ENCODE measurements around the gene PRKG1.
"Not testable (repeated sequence)": the region's sequence is repeated elsewhere in the genome, so short reads cannot be mapped to it uniquely, and the experiment has no call there.

PRKG1 gene

GRCh38 chr10:51170518-51171245 is 96.4 kb downstream of the PRKG1 start:
- DNase-seq (ENCODE audit: low read depth in 2 of 2): no peak

GRCh38 chr10:51171946-51172345 is 97.7 kb downstream of the PRKG1 start:
- DNase-seq (ENCODE audit: low read depth in 2 of 2): no peak

DNA sequence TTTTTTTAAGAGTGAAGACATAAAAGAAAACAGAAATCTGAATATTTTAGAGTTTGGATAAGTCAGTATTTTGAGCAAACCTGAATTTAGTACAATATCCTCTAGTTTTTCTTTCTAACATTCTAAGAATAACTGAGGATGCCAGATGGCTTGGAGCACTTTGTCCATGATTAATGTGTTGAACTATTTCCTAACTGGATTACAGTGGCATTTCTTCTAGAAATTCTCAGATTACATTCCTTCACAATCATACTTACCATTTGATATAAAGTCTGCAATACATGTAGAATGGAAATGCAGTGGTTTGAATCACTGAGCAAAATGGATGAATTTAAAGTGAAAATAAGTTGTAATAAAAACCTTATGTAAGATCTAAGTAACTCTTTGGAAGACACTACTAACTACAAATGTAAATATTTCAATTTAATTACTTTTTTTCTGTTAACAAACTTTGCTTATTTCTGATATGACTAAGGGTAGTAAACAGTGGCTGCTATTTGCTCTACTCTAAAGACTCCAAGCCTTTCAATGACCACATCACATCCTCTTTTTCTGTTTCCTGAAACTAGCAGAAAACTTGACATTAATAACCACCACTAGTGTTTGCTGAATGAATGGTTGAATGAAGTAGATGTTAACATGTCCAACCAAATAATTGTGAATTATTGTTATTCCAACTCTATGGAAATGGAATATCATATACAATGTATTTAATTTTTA is 102.8 kb downstream of the PRKG1 start:
- DNase-seq (ENCODE audit: low read depth in 2 of 2): no peak

GRCh38 chr10:51178634-51179033 is 104.3 kb downstream of the PRKG1 start:
- no peak for DNase-seq (ENCODE audit: low read depth in 2 of 2)

DNA sequence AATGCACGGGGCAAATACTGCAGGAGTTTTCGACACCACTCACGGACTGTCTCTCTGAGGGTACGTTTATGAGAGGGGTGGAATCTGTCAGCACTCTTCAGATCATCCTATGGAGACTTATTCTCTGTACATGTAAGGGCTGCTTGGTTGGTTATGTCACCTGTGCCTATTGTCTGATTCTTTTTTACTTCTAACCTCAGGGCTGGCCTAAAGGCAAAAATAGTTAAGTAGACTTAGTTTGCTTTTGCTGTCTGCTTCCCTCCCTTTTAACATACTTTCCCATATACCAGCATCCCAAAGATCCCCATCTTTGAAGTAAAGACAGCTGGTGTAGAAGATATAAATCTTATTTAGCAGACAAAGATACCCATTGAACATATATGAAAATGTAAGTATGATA is 105.9 kb downstream of the PRKG1 start:
- no peak for DNase-seq (ENCODE audit: low read depth in 2 of 2)

DNA sequence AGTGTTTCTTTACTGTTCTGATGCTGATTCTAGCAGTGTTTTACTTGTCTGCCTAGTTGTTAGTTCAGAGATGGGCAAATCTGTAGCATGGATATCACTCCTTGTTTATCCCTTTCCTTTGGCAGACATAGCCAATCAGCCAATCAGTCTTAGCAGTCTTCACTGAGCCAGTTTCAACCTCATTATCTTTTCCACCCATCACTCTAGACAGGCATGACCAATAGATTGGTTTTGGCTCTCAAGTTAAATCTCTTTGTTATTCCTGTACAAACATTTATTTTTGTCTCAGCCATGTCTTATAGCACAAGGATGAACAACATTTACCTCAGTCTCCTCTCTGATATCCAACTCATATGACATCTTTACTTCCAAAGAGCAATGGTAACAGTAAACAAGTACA is 109.5 kb downstream of the PRKG1 start:
- DNase-seq (ENCODE audit: low read depth in 2 of 2): no peak

DNA sequence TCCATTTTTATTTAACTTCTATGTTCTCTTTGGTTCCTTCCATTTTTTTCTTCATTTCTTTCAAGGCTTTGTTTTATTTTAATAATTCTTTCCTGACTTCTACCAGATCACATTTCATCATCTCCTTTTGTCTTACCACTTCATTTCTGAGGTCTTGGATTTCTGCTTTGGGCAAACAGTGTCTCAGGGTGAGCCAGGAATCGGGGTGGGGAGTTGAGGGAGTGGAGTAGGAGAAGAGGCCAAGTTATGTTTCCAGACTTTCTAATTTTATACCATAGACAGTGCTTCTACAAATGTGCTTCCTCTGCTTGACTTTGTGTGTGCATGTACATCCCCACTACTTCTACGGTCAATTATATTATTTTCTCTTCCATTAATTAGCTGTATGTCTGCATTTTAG is 112.1 kb downstream of the PRKG1 start:
- DNase-seq (ENCODE audit: low read depth in 2 of 2): no peak

- DNase-seq (ENCODE audit: low read depth in 2 of 2): no peak
These were observed 113.7 kb downstream of the PRKG1 start for GRCh38 chr10:51188008-51188407.

GRCh38 chr10:51188866-51189265 is 114.6 kb downstream of the PRKG1 start:
- no peak for DNase-seq (ENCODE audit: low read depth in 2 of 2)

GRCh38 chr10:51196508-51197175 is 122.4 kb downstream of the PRKG1 start:
- DNase-seq (ENCODE audit: low read depth in 2 of 2): no peak

DNA sequence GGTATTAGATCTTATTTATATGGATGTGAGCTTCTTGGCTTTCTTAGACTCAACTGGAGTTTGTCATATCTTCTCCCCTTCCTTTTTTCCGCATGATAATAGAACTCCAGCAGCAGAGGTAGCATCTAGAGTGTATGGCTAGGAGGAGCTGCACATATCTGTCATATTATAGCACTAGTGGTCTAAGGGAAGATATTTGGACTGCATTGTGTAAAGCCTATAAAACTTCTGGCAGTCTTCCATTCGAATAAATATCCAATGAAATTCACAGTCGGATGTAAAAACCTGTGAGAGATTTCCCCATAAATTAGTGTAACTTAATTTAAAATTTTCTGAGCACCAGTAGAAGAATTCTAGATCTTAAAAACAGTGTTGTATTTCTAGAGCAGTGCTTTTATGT is 123.9 kb downstream of the PRKG1 start:
- no peak for DNase-seq (ENCODE audit: low read depth in 2 of 2)

- DNase-seq (ENCODE audit: low read depth in 2 of 2): no peak
These were observed 127.7 kb downstream of the PRKG1 start for GRCh38 chr10:51201947-51202346.

GRCh38 chr10:51203359-51203758 is 129.1 kb downstream of the PRKG1 start:
- DNase-seq (ENCODE audit: low read depth in 2 of 2): no peak

DNA sequence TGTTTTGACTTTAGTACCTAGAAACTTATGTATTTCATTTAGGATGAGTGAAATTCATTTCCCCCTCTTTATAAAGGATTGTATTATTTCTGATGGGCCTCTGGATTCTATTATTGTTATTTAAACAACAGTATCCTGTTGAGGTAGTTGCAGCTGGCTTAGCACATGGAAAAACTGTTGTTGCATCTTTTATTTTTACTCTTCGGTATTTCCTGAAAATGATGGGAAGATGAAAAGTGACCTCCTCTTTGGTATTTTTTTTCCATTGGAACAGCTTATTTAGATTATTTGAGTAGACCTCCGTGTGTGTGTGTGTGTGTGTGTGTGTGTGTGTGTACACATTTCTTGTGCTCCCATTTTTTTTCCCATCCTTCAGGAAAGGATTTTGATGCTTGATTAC is 129.8 kb downstream of the PRKG1 start:
- no peak for DNase-seq (ENCODE audit: low read depth in 2 of 2)

- no peak for DNase-seq (ENCODE audit: low read depth in 2 of 2)
These were observed 130.4 kb downstream of the PRKG1 start for GRCh38 chr10:51204701-51205100.

- no peak for DNase-seq (ENCODE audit: low read depth in 2 of 2)
These were observed 132.2 kb downstream of the PRKG1 start for GRCh38 chr10:51206500-51206899.

- DNase-seq (ENCODE audit: low read depth in 2 of 2): not testable (repeated sequence)
These were observed 138.7 kb downstream of the PRKG1 start for GRCh38 chr10:51212937-51213336.

DNA sequence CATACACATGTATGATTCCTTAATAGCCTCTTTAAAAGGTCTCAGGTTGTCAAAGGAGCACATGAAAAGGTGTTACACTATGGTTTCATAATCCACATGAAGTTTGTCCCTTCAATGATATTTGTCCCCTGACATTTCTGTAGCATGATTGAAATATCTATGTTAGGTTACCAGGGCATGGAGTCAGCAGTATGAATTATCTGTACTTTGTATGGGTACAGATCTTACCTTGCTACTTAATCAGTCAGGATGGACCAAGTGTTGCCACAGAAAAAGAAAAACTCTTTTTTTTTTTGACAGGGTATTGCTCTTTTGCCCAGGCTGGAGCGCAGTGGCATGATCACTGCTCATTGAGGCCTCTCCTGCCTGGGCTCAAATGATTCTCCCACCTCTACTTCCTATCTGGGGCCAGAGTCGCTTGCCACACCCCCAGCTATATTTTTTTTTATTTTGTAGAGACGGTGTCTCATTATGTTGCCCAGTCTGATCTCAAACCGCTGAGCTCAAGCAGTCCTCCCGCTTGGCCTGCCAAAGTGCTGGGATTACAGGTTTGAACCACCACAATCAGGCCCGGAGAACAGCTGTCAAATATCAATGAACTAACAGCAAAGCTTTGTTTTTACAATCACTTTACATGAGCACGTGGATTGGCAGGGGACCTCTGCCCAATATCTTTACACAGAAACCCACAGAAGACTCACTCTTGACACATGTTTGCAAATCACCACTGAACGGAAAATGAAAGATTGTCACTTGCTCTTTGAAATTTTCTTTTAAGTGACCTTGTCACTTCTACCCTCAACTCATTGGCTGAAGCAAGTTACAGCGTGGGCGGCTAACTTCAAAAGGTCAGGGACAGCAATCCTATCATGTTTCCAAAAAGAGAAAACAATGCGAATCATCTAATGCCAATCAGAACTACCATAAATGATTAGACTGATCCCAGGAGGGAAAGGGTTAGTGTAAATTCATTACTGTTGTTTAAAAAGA is 140.2 kb downstream of the PRKG1 start:
- DNase-seq (ENCODE audit: low read depth in 2 of 2): no peak

- no peak for DNase-seq (ENCODE audit: low read depth in 2 of 2)
These were observed 141.9 kb downstream of the PRKG1 start for GRCh38 chr10:51215951-51216834.

GRCh38 chr10:51217505-51217904 is 143.2 kb downstream of the PRKG1 start:
- DNase-seq (ENCODE audit: low read depth in 2 of 2): no peak
